OCI-LY1 (cell line): Measurements from ENCODE around the gene FLVCR2.

Source experiments
- H2AFZ ChIP-seq: fragments of 200-600 bp; sonication (generic), shearing (Covaris generic); 2 replicates; pipeline ENCODE4 v1.6.0; 2014; ENCODE audit warnings: antibody characterized with exemption, mild to moderate bottlenecking, low read length
- H3F3A ChIP-seq: fragments of 200-600 bp; sonication (generic), shearing (Covaris generic); 2 replicates; pipeline ENCODE4 v1.6.0; 2014; ENCODE audit warnings: mild to moderate bottlenecking, antibody characterized with exemption, low read length, moderate library complexity; ENCODE audit not compliant: insufficient read depth
- H3K27ac ChIP-seq: fragments of 200-600 bp; sonication (generic); 2 replicates; pipeline ENCODE4 v1.5.1; 2014; ENCODE audit warnings: low read length, mixed run types, mild to moderate bottlenecking, low read depth; ENCODE audit not compliant: poor library complexity, severe bottlenecking
- H3K27me3 ChIP-seq: fragments of 200-600 bp; sonication (generic); 2 replicates; pipeline ENCODE4 v1.6.0; 2014; ENCODE audit warnings: antibody characterized with exemption, mild to moderate bottlenecking, low read length, moderate library complexity; ENCODE audit not compliant: insufficient read depth
- H3K36me3 ChIP-seq: fragments of 200-600 bp; sonication (generic); 2 replicates; pipeline ENCODE4 v1.6.1; 2014; ENCODE audit warnings: mild to moderate bottlenecking, antibody characterized with exemption, low read length, moderate library complexity, mixed read lengths; ENCODE audit not compliant: insufficient read depth
- H3K4me1 ChIP-seq: fragments of 200-600 bp; sonication (generic); 2 replicates; pipeline ENCODE4 v1.5.1; 2014; ENCODE audit warnings: mild to moderate bottlenecking, low read length, moderate library complexity; ENCODE audit not compliant: insufficient read depth, severe bottlenecking
- H3K4me2 ChIP-seq: fragments of 200-600 bp; sonication (generic), shearing (Covaris generic); 2 replicates; pipeline ENCODE4 v1.6.1; 2014; ENCODE audit warnings: low read length
- H3K4me3 ChIP-seq: fragments of 200-600 bp; sonication (generic); 2 replicates; pipeline ENCODE4 v1.5.1; 2014; ENCODE audit warnings: low read length, low read depth, mild to moderate bottlenecking, mixed read lengths; ENCODE audit not compliant: poor library complexity, severe bottlenecking
- H3K79me2 ChIP-seq: fragments of 200-600 bp; shearing (Covaris generic); 2 replicates; pipeline ENCODE4 v1.6.1; 2016; ENCODE audit warnings: mixed run types, low read length, mixed read lengths; ENCODE audit not compliant: insufficient read depth
- H3K9ac ChIP-seq: fragments of 200-600 bp; sonication (generic), shearing (Covaris generic); 2 replicates; pipeline ENCODE4 v1.6.1; 2014; ENCODE audit warnings: mild to moderate bottlenecking, low read length, mixed read lengths
- H3K9me2 ChIP-seq: fragments of 200-600 bp; sonication (generic), shearing (Covaris generic); 2 replicates; pipeline ENCODE4 v1.6.1; 2014; ENCODE audit warnings: low read depth, mild to moderate bottlenecking, low read length, mixed read lengths
- H3K9me3 ChIP-seq: fragments of 200-600 bp; shearing (Covaris generic); 2 replicates; pipeline ENCODE4 v1.6.1; 2014; ENCODE audit warnings: low read length, mixed read lengths
- H4K20me1 ChIP-seq: fragments of 200-600 bp; sonication (generic), shearing (Covaris generic); 2 replicates; pipeline ENCODE4 v1.6.0; 2016; ENCODE audit warnings: mild to moderate bottlenecking, low read length; ENCODE audit not compliant: insufficient read depth
- EZH2 ChIP-seq: fragments of 200-600 bp; sonication (generic), shearing (Covaris generic); IDR thresholded peaks from 2 replicates; pipeline ENCODE4 v1.8.0; 2017; ENCODE audit warnings: borderline replicate concordance, mixed run types, mild to moderate bottlenecking, antibody characterized with exemption, low read length, moderate library complexity, mixed read lengths
- TF ChIP-seq, protein P1 (sequence below): fragments of 200-600 bp; sonication (generic), shearing (Covaris generic); IDR thresholded peaks from 2 replicates; pipeline ENCODE4 v1.5.1; 2017; ENCODE audit warnings: mild to moderate bottlenecking, antibody characterized with exemption, low read length, moderate library complexity, mixed read lengths

Gene FLVCR2

DNA sequence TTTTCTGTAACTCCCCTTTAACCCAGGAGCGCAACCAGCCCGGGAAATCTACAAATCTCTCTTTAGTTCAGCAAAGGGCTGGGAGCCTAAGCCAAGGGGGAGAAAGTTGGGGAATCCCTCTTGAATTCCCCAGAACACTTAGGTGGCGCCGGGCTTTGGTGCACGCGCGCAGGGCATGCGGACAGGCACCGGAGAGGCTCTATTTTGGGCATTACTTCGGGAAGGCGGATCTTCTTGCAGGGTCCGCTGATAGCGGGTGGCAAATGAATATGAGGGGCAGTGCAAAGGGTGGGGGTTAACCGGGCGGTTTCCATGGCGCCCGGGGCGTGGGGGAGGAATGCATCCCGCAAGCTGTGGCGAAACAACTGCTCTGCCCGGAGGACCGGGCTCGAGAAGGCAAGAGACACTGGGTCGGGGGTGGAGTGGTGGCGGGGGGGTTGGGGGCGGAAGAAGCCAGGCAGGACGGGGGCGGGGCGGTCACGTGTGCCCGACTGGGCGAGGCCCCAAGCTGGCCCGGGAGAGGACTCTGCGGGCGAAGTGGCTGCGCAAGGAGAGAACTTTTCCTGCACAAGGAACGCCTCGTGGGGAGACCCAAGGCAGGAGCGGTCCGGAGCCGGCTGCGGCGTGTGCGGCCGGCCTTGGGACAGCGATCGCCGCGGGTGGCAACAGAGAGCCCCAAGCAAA, at the start of gene FLVCR2:
Gene FLVCR2 (plus strand): TSS at position 519 of the 684 bp plus-strand sequence. CDS start 353 bp downstream, outside the sequence.
- Histone ChIP-seq H3K27ac (no peak within 1 kb of the TSS), H3K9me2 (no peaks in the 10 kb centered on the region), H3F3A (no peaks in the 10 kb centered on the region), H4K20me1 (no peaks in the 10 kb centered on the region), H3K36me3 (no peaks in the 10 kb centered on the region), H2AFZ (peak within 1 kb of the TSS; percentile 73; the same call in 1 of the 2 replicates), H3K9ac (peak within 1 kb of the TSS; percentile 25; the same call in 1 of the 2 replicates), H3K27me3 (no peaks in the 10 kb centered on the region; the same call in 1 of the 2 replicates), H3K4me1 (peaks cover 12% of the 10 kb centered on the region), H3K4me2 (peak within 1 kb of the TSS; percentile 78), H3K4me3 (peak within 1 kb of the TSS; percentile 62), H3K79me2 (no peaks in the 10 kb centered on the region), H3K9me3 (no peaks in the 10 kb centered on the region)
- no peak for TF ChIP-seq EZH2
- TF ChIP-seq, protein P1, sequence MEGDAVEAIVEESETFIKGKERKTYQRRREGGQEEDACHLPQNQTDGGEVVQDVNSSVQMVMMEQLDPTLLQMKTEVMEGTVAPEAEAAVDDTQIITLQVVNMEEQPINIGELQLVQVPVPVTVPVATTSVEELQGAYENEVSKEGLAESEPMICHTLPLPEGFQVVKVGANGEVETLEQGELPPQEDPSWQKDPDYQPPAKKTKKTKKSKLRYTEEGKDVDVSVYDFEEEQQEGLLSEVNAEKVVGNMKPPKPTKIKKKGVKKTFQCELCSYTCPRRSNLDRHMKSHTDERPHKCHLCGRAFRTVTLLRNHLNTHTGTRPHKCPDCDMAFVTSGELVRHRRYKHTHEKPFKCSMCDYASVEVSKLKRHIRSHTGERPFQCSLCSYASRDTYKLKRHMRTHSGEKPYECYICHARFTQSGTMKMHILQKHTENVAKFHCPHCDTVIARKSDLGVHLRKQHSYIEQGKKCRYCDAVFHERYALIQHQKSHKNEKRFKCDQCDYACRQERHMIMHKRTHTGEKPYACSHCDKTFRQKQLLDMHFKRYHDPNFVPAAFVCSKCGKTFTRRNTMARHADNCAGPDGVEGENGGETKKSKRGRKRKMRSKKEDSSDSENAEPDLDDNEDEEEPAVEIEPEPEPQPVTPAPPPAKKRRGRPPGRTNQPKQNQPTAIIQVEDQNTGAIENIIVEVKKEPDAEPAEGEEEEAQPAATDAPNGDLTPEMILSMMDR, result no peak

DNA sequence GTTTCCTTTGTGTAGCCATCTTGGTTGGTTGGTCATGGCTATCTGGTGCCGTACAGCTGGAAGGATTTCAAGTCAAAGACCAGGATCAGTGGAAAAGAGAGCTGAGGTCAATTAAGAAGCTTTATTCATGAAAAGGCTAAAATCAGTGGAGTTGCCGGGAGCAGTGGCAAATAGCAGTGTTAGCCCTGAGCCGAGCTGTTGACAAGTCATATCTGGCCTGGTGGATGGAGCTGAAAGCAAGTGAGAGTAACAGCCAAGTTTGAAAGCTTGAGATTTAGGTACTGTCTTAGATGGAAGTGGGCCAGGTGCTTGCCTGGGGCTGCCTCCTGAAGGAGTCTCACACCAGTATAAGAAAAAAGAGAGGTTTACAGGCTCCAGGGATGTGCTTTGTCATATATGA, 47.2 kb upstream of the FLVCR2 start:
- H3K79me2 ChIP-seq, result no peaks in the 10 kb centered on the region

DNA sequence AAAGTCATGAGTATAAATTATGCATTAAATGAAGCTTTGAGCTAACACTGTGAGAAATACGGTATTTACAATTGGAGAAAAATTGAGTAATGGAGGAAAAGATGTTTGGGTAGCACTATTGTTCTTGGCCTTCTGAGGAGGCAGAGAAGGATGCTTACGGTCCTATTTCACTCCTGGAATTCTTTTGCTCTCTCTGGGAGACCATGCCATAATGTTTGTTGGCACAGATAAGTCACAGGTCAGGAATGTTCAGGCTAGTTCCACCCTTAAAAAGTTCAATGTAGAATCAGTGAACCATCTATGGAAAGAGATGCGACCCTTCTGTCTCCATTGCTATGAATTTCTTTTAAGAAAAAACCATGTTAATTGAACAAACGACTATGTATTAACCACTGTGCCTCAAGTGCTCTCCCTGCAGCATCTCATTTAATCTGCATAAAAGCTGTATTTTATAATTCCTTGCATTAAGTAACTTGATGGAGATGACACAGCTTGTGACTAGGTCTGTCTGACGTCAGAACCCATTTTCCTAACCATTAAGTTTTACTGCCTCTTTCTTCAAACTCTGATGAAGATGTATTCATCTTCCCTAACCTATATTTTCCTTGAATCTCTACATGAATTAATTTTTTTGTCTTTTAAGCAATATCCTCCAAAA, 46.6 kb upstream of the FLVCR2 start:
- H3K4me2 ChIP-seq, result no peak overlapping the region
- no peak overlapping the region for H3K9ac ChIP-seq
- H3K9me3 ChIP-seq, result no peaks in the 10 kb centered on the region
- no peaks in the 10 kb centered on the region for H3F3A ChIP-seq
- H3K9me2 ChIP-seq, result no peaks in the 10 kb centered on the region
- H3K79me2 ChIP-seq, result no peaks in the 10 kb centered on the region
- no peaks in the 10 kb centered on the region for H3K27me3 ChIP-seq
- H3K4me1 ChIP-seq, result no peaks in the 10 kb centered on the region
- no peak overlapping the region for H2AFZ ChIP-seq
- H3K36me3 ChIP-seq, result no peaks in the 10 kb centered on the region
- no peak overlapping the region for H3K4me3 ChIP-seq
- no peaks in the 10 kb centered on the region for H4K20me1 ChIP-seq
- TF ChIP-seq, protein P1, result no peak
- no peak for TF ChIP-seq EZH2
- H3K27ac ChIP-seq, result no peak overlapping the region

More for the DNA sequence above, 47.2 kb upstream of the FLVCR2 start:
- Histone ChIP-seq H3K27ac (no peak overlapping the region), H3K4me3 (no peak overlapping the region), H3K4me2 (no peak overlapping the region), H3K36me3 (no peaks in the 10 kb centered on the region), H3K27me3 (no peaks in the 10 kb centered on the region), H3K4me1 (no peaks in the 10 kb centered on the region), H3F3A (no peaks in the 10 kb centered on the region), H2AFZ (no peak overlapping the region), H3K9me3 (no peaks in the 10 kb centered on the region), H3K9ac (no peak overlapping the region), H3K9me2 (no peaks in the 10 kb centered on the region), H4K20me1 (no peaks in the 10 kb centered on the region)
- TF ChIP-seq, protein P1, result no peak
- no peak for TF ChIP-seq EZH2
